OCI-LY7 (cell line): Measurements from ENCODE around the gene DMAC2.

ENCODE experiments used
- EZH2phosphoT487 ChIP-seq: fragments of 200-600 bp; sonication (generic); IDR thresholded peaks from 2 replicates; pipeline ENCODE4 v1.6.1; 2018; ENCODE audit warnings: low read depth, borderline replicate concordance, mild to moderate bottlenecking, mixed run types, antibody characterized with exemption, low read length, moderate library complexity, mixed read lengths
- TF ChIP-seq, protein P1 (sequence below): fragments of 200-600 bp; sonication (generic); conservative IDR thresholded peaks from 2 replicates; pipeline ENCODE4 v1.5.1; 2014; ENCODE audit warnings: mild to moderate bottlenecking, antibody characterized with exemption, low read length, moderate library complexity, mixed read lengths

DNA sequence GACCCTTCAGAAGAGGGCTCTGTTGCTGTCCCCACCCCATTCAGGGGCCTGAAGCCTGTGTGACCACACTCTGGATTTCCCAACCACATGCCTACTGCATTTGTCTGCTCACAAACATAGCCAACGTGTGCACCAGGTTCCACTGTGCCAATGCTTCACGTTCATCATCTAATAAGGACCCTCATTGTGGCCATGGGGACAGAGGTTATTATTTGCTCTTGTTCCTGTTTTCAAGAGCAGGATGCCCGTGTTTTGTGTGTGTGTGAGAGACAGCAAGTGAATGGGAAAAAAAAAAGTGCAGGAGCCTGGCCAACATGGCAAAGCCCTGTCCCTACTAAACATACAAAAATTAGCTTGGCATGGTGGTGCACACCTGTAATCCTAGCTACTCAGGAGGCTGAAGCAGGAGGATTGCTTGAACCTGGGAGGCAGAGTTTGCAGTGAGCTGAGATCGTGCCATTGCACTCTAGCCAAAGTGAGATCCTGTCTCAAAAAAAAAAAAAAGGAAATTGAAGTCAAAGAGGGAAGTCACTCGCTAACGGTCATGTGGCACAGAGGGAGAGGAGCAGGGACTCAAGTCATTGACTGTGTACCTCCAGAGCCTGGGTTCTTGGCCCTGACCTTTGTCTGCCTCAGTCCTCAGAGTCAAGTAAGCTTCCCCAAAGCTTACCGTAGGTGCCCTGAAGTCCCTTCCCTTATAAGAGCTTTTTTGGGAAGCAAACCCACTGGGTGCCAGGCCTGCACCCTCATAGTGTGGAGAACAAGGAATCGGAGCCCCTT is 19.4 kb downstream of the DMAC2 start:
- TF ChIP-seq, protein P1, sequence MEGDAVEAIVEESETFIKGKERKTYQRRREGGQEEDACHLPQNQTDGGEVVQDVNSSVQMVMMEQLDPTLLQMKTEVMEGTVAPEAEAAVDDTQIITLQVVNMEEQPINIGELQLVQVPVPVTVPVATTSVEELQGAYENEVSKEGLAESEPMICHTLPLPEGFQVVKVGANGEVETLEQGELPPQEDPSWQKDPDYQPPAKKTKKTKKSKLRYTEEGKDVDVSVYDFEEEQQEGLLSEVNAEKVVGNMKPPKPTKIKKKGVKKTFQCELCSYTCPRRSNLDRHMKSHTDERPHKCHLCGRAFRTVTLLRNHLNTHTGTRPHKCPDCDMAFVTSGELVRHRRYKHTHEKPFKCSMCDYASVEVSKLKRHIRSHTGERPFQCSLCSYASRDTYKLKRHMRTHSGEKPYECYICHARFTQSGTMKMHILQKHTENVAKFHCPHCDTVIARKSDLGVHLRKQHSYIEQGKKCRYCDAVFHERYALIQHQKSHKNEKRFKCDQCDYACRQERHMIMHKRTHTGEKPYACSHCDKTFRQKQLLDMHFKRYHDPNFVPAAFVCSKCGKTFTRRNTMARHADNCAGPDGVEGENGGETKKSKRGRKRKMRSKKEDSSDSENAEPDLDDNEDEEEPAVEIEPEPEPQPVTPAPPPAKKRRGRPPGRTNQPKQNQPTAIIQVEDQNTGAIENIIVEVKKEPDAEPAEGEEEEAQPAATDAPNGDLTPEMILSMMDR: no peak
- TF ChIP-seq EZH2phosphoT487: no peak
